DND-41 (cell line): ENCODE results near the gene SMIM14.

Source experiments
- ATAC-seq: fragments of 200-7000 bp; cut with Tn5 transposase; 3 replicates; pipeline ENCODE4 v1.9.1; 2021; ENCODE audit warnings: low read depth; ENCODE audit not compliant: insufficient read depth
- DNase-seq: peaks from one replicate; pipeline ENCODE4 v3.0.0-alpha.2; 2020
- H2AFZ ChIP-seq: 2 replicates; pipeline ENCODE4 v1.6.0; 2012; ENCODE audit warnings: low read depth, low read length
- H3K27ac ChIP-seq: 2 replicates; pipeline ENCODE4 v1.5.1; 2012; ENCODE audit warnings: low read length, inconsistent platforms
- H3K27me3 ChIP-seq: fragments of 200-600 bp; sonication (generic); 2 replicates; pipeline ENCODE4 v1.6.0; 2012; ENCODE audit warnings: low read length, mild to moderate bottlenecking, inconsistent platforms; ENCODE audit not compliant: insufficient read depth, poor library complexity
- H3K36me3 ChIP-seq: 2 replicates; pipeline ENCODE4 v1.5.1; 2012; ENCODE audit warnings: low read length, inconsistent platforms; ENCODE audit not compliant: insufficient read depth
- H3K4me1 ChIP-seq: 2 replicates; pipeline ENCODE4 v1.5.1; 2012; ENCODE audit warnings: mild to moderate bottlenecking, low read length; ENCODE audit not compliant: insufficient read depth
- H3K4me2 ChIP-seq: 2 replicates; pipeline ENCODE4 v1.6.0; 2012; ENCODE audit warnings: mild to moderate bottlenecking, moderate library complexity, low read length, inconsistent platforms; ENCODE audit not compliant: insufficient read depth
- H3K4me3 ChIP-seq, 2 experiments: fragments of 200-600 bp in 1 of 2; shearing (Covaris generic) in 1 of 2; 2 replicates each; pipeline ENCODE4 v1.5.1; 2012 to 2016; ENCODE audit warnings: inconsistent platforms in 2 of 2, low read length in 2 of 2, mild to moderate bottlenecking in 2 of 2, low read depth in 1 of 2, moderate library complexity in 1 of 2
- H3K79me2 ChIP-seq: 2 replicates; pipeline ENCODE4 v1.6.0; 2012; ENCODE audit warnings: low read length, inconsistent platforms; ENCODE audit not compliant: insufficient read depth
- H3K9ac ChIP-seq: 2 replicates; pipeline ENCODE4 v1.6.0; 2012; ENCODE audit warnings: low read depth, mild to moderate bottlenecking, inconsistent platforms, low read length, moderate library complexity
- H3K9me3 ChIP-seq: 2 replicates; pipeline ENCODE4 v1.5.1; 2012; ENCODE audit warnings: low read length, moderate library complexity, mild to moderate bottlenecking, inconsistent platforms; ENCODE audit not compliant: insufficient read depth, severe bottlenecking
- H4K20me1 ChIP-seq: 2 replicates; pipeline ENCODE4 v1.6.0; 2012; ENCODE audit warnings: low read length; ENCODE audit not compliant: insufficient read depth
- CTCF ChIP-seq: IDR thresholded peaks from 2 replicates; pipeline ENCODE4 v1.5.1; 2012; ENCODE audit warnings: borderline replicate concordance, low read length, moderate library complexity, mild to moderate bottlenecking; ENCODE audit not compliant: poor library complexity, severe bottlenecking; ENCODE audit errors: extremely low read depth
- EZH2 ChIP-seq: IDR thresholded peaks from 3 replicates; pipeline ENCODE4 v1.6.1; 2012; ENCODE audit warnings: borderline replicate concordance, low read depth, mild to moderate bottlenecking, moderate library complexity, low read length, inconsistent platforms; ENCODE audit not compliant: severe bottlenecking

Gene SMIM14

GRCh38 chr4:39529534-39529933 lies 109.1 kb downstream of the SMIM14 start:
- Histone ChIP-seq H3K27ac (no peak overlapping the region), H3K4me3 (no peak overlapping the region), H4K20me1 (no peaks in the 10 kb centered on the region), H3K9me3 (peaks cover 13% of the 10 kb centered on the region), H3K36me3 (no peaks in the 10 kb centered on the region), H3K4me1 (peaks cover 24% of the 10 kb centered on the region), H2AFZ (no peak overlapping the region), H3K27me3 (no peaks in the 10 kb centered on the region), H3K79me2 (no peaks in the 10 kb centered on the region), H3K4me2 (no peak overlapping the region), H3K9ac (no peak overlapping the region)
- no peak for TF ChIP-seq CTCF
- no peak for TF ChIP-seq EZH2
- no peak for ATAC-seq
- no peak for DNase-seq

DNA sequence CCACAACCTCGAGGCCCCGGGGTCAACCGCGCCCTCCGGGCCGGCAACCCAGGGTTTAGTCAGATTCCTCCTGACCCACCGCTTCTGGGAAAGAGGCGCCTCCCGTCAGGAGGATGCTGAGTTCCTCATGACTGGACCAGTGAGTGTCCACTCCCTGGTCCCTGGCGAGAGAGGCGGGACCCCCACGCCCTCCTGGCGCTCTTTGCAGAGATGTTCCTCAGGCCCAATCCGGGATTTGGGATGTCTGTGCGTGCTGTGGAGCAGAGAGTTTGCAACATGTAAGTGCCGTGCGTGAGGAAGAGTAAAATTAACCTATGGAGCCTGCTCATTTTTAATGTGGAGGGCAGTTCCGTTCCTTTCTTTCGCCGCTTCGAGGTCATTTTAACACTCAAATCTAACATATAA lies 110.6 kb downstream of the SMIM14 start:
- H4K20me1 ChIP-seq: no peaks in the 10 kb centered on the region
- H3K4me3 ChIP-seq: peak overlapping the region; percentile 57 to 75; a peak in 3 of 4 replicates
- peak overlapping the region; percentile 92 for H2AFZ ChIP-seq
- H3K4me2 ChIP-seq: peak overlapping the region; percentile 95
- H3K9me3 ChIP-seq: peaks cover 10% of the 10 kb centered on the region
- H3K36me3 ChIP-seq: no peaks in the 10 kb centered on the region
- peaks cover 24% of the 10 kb centered on the region for H3K4me1 ChIP-seq
- peak overlapping the region; percentile 75 for H3K9ac ChIP-seq
- no peaks in the 10 kb centered on the region for H3K79me2 ChIP-seq
- ATAC-seq (no peak), DNase-seq (no peak)
- TF ChIP-seq EZH2: no peak
- TF ChIP-seq CTCF: no peak
- no peak overlapping the region for H3K27ac ChIP-seq
- H3K27me3 ChIP-seq: no peaks in the 10 kb centered on the region

DNA sequence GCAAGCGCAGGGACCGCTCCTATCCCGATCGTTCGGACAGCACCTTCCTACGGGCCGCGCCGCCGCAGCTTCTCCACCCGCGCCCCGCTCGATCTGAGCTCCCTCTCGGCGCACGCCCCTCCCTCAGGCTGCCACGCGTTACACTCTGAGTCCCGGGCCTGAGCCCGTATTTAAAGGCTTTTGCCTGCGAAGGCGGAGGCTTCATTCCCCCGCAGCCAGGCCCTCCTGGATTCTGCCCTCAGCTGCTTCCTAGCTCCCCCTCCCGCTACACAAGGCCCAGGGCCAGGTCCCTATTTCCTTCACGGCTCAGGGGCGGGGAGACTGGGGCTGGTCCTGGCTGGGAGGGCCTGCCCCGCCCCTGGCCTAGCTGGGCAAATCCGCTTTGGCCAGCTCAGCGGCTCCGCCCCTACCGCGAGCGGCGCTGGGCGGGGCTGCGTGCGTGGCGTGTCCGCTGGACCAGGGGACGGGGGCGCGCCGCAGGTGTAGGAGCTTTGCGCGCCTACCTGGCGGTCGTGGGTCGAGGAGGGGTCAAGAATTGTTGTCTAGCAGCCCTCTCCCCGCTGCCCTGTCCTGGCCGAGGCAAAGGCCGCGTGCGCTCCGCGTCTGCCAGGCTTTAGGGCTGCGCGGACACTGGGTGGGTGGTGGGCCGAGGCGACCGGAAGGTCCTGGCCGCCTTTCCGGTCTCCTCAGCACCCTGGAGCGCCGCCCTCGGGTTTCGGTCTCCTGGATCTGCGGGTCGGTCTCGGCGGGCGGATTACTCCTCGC lies 111.2 kb downstream of the SMIM14 start, which contains the start of gene UGDH:
TSS of gene UGDH (minus strand) at position 144 of the 765 bp plus-strand sequence. CDS start 5,927 bp downstream, outside the sequence.
- Histone ChIP-seq H2AFZ (peak within 1 kb of the TSS; percentile 92), H3K27me3 (no peaks in the 10 kb centered on the region), H3K4me2 (peak within 1 kb of the TSS; percentile 95), H3K27ac (peak within 1 kb of the TSS; percentile 42), H3K9me3 (peaks cover 10% of the 10 kb centered on the region), H3K9ac (peak within 1 kb of the TSS; percentile 75), H3K4me1 (peaks cover 24% of the 10 kb centered on the region), H4K20me1 (no peaks in the 10 kb centered on the region), H3K36me3 (no peaks in the 10 kb centered on the region), H3K79me2 (no peaks in the 10 kb centered on the region), H3K4me3 (peak within 1 kb of the TSS; percentile 57 to 75)
- TF ChIP-seq EZH2 (no peak), CTCF (no peak)
- ATAC-seq (peak; percentile 98), DNase-seq (peak; percentile 91)
